Naive thymus-derived CD4-positive, alpha-beta T cell (primary cell): ENCODE results near the gene CELF2. TPM values are rescaled to one million over a fixed set of nuclear protein-coding genes. Genes with fewer than 3 reads are reported as not detected.

ENCODE experiments used
- ATAC-seq: fragments of 150-1000 bp; cut with Tn5 transposase; 2 replicates; pipeline ENCODE4 v1.10.0; 2021; ENCODE audit warnings: mild to moderate bottlenecking, moderate library complexity
- CTCF ChIA-PET: fragments of 350-600 bp; sonication (Branson Sonifier 250); formaldehyde crosslinking; loops from one replicate; lab custom pipeline; 2021; ENCODE audit warnings: antibody characterized with exemption; lab: Charles Lee
- POLR2A ChIA-PET: fragments of 350-600 bp; sonication (Branson Sonifier 250); formaldehyde crosslinking; loops from one replicate; lab custom pipeline; 2021; ENCODE audit warnings: antibody characterized with exemption, inconsistent platforms; lab: Charles Lee
- DNase-seq, 9 donors: peaks; one replicate each; pipeline versions ENCODE4 v3.0.0 to v3.0.0-alpha.2; 2020 to 2022; ENCODE audit warnings: mixed read lengths in 1 of 9
- H3K27ac ChIP-seq: one replicate; pipeline ENCODE4 v1.7.0; 2013; ENCODE audit warnings: mild to moderate bottlenecking, low read depth, low read length, moderate library complexity
- H3K27me3 ChIP-seq, 2 donors: one replicate each; pipeline ENCODE4 v1.7.0; 2013; ENCODE audit warnings: low read length in 2 of 2, mild to moderate bottlenecking in 2 of 2, moderate library complexity in 2 of 2; ENCODE audit not compliant: control insufficient read depth in 2 of 2, insufficient read depth in 2 of 2
- H3K36me3 ChIP-seq, 3 experiments: 1 replicate in 2 of 3; 2 replicates in 1 of 3; pipeline ENCODE4 v1.7.0; 2013; ENCODE audit warnings: low read length in 3 of 3, mild to moderate bottlenecking in 3 of 3, moderate library complexity in 1 of 3; ENCODE audit not compliant: insufficient read depth in 3 of 3, control insufficient read depth in 2 of 3
- H3K4me1 ChIP-seq, 2 donors: one replicate each; pipeline ENCODE4 v1.7.0; 2013; ENCODE audit warnings: low read length in 2 of 2, mild to moderate bottlenecking in 2 of 2, moderate library complexity in 1 of 2; ENCODE audit not compliant: control insufficient read depth in 2 of 2, insufficient read depth in 2 of 2
- H3K4me3 ChIP-seq: 2 replicates; pipeline ENCODE4 v1.7.0; 2013; ENCODE audit warnings: mild to moderate bottlenecking, low read length
- H3K9me3 ChIP-seq, 3 experiments: 1 replicate in 2 of 3; 2 replicates in 1 of 3; pipeline ENCODE4 v1.7.0; 2013; ENCODE audit warnings: low read length in 3 of 3; ENCODE audit not compliant: control insufficient read depth in 2 of 3
- H3K27ac Mint-ChIP-seq, 9 donors: one replicate each; pipeline ENCODE4 v1.8.0; 2020 to 2022; ENCODE audit warnings: mixed read lengths in 9 of 9, mild to moderate bottlenecking in 8 of 9, moderate library complexity in 5 of 9, inconsistent platforms in 2 of 9
- H3K27me3 Mint-ChIP-seq, 5 donors: one replicate each; pipeline ENCODE4 v1.8.0; 2021 to 2022; ENCODE audit warnings: mixed read lengths in 5 of 5, mild to moderate bottlenecking in 1 of 5
- H3K36me3 Mint-ChIP-seq, 5 donors: one replicate each; pipeline ENCODE4 v1.8.0; 2020 to 2022; ENCODE audit warnings: mixed read lengths in 5 of 5, mild to moderate bottlenecking in 3 of 5, inconsistent platforms in 1 of 5
- H3K4me1 Mint-ChIP-seq, 7 donors: one replicate each; pipeline ENCODE4 v1.8.0; 2020 to 2022; ENCODE audit warnings: mixed read lengths in 7 of 7, mild to moderate bottlenecking in 3 of 7, inconsistent platforms in 1 of 7
- H3K4me3 Mint-ChIP-seq, 10 donors: one replicate each; pipeline ENCODE4 v1.8.0; 2020 to 2022; ENCODE audit warnings: mild to moderate bottlenecking in 10 of 10, mixed read lengths in 10 of 10, moderate library complexity in 6 of 10, inconsistent platforms in 2 of 10
- H3K9me3 Mint-ChIP-seq, 11 donors: one replicate each; pipeline ENCODE4 v1.8.0; 2020 to 2022; ENCODE audit warnings: mixed read lengths in 11 of 11, mild to moderate bottlenecking in 4 of 11, inconsistent platforms in 1 of 11, moderate library complexity in 1 of 11
- intact Hi-C, 2 donors: fragments of 100-400 bp; cut with micrococcal nuclease; formaldehyde crosslinking; loops; one replicate each; pipeline ENCODE4 v1.15.1; 2023
- polyA plus RNA-seq, 2 donors: library from polyadenylated mRNA; unstranded; fragments of 300-500 nt; fragmentation: Illumina TruSeq; gene quantifications; one replicate each; pipeline ENCODE4 v1.2.3, GENCODE V29; 2021
- total RNA-seq, 6 experiments: library from RNA in 5 of 6; stranded (reverse) in 5 of 6; gene quantifications; 1 replicate in 5 of 6; 2 replicates in 1 of 6; pipeline ENCODE4 v1.2.3 and lab custom pipeline; 2021 to 2026

The CELF2 gene
- total and polyA plus RNA-seq, 7 experiments from 2014 or later: 135 to 207 (median 178) TPM

GRCh38 chr10:11104772-11105675 is 87.4 kb downstream of the CELF2 start:
- DNase-seq (no peak), ATAC-seq (no peak)
- Histone ChIP-seq H3K27me3 (no peaks in the 10 kb centered on the region), H3K9me3 (no peaks in the 10 kb centered on the region), H3K36me3 (no peaks in the 10 kb centered on the region), H3K27ac (no peak overlapping the region), H3K4me3 (peak overlapping the region; percentile 18), H3K4me1 (peaks cover 3 to 14% of the 10 kb centered on the region in 2 donors)
- H3K4me1 Mint-ChIP-seq: peaks cover 9 to 39% (median 20%) of the 10 kb centered on the region in 7 donors
- H3K27me3 Mint-ChIP-seq: peaks cover 0 to 29% (median 0%) of the 10 kb centered on the region in 5 donors
- POLR2A ChIA-PET: interaction anchor here (0.7 to 3.2 kb wide), 3 partner anchors 48 to 64 kb away, joined by 3 to 11 read pairs (median 4); no protein-coding TSS in a partner anchor
- intact Hi-C loops: no loop called here
- H3K27ac Mint-ChIP-seq: peak overlapping the region in 7 of 9 donors; percentile 3 to 44 (median 11)
- no peaks in the 10 kb centered on the region for H3K36me3 Mint-ChIP-seq
- peaks cover 0 to 3% (median 0%) of the 10 kb centered on the region in 11 donors for H3K9me3 Mint-ChIP-seq
- peak overlapping the region in 8 of 10 donors; percentile 4 to 48 (median 40) for H3K4me3 Mint-ChIP-seq
- CTCF ChIA-PET: no interaction called here

- H3K9me3 ChIP-seq: no peaks in the 10 kb centered on the region
- H3K4me3 ChIP-seq: no peak overlapping the region
- Mint-ChIP-seq H3K4me1 (peaks cover 9 to 39% (median 20%) of the 10 kb centered on the region in 7 donors), H3K27me3 (peaks cover 0 to 27% (median 0%) of the 10 kb centered on the region in 5 donors), H3K9me3 (peaks cover 0 to 3% (median 0%) of the 10 kb centered on the region in 11 donors), H3K4me3 (peak overlapping the region in 8 of 10 donors; percentile 4 to 46 (median 15)), H3K36me3 (peaks cover 0 to 3% (median 0%) of the 10 kb centered on the region in 5 donors), H3K27ac (peak overlapping the region in 6 of 9 donors; percentile 0 to 44 (median 12))
- CTCF ChIA-PET: no interaction called here
- DNase-seq: no peak
- POLR2A ChIA-PET: interaction anchor here (0.7 to 3.2 kb wide), 3 partner anchors 47 to 64 kb away, joined by 3 to 11 read pairs (median 4); no protein-coding TSS in a partner anchor
- H3K36me3 ChIP-seq: no peaks in the 10 kb centered on the region
- H3K27ac ChIP-seq: no peak overlapping the region
- intact Hi-C loops: no loop called here
- ATAC-seq: no peak
- H3K4me1 ChIP-seq: peaks cover 3 to 14% of the 10 kb centered on the region in 2 donors
- H3K27me3 ChIP-seq: no peaks in the 10 kb centered on the region
Observed at GRCh38 chr10:11105676-11106004, 88.0 kb downstream of the CELF2 start.

GRCh38 chr10:11106621-11107374 is 89.1 kb downstream of the CELF2 start:
- intact Hi-C loops: no loop called here
- H3K9me3 Mint-ChIP-seq: peaks cover 0 to 1% (median 0%) of the 10 kb centered on the region in 11 donors
- CTCF ChIA-PET: no interaction called here

GRCh38 chr10:11107948-11108347 is 90.3 kb downstream of the CELF2 start:
- Mint-ChIP-seq H3K27ac (peak overlapping the region in 1 of 9 donors; percentile 3), H3K4me1 (peaks cover 9 to 41% (median 25%) of the 10 kb centered on the region in 7 donors), H3K27me3 (peaks cover 0 to 6% (median 0%) of the 10 kb centered on the region in 5 donors), H3K36me3 (peaks cover 0 to 3% (median 0%) of the 10 kb centered on the region in 5 donors), H3K9me3 (peaks cover 0 to 1% (median 0%) of the 10 kb centered on the region in 11 donors), H3K4me3 (no peak overlapping the region)
- H3K27me3 ChIP-seq: no peaks in the 10 kb centered on the region
- POLR2A ChIA-PET: interaction anchor here (1.3 to 7.8 kb wide), 2 partner anchors 10 to 59 kb away, joined by 3 to 133 read pairs; no protein-coding TSS in a partner anchor
- intact Hi-C loops: no loop called here
- DNase-seq: no peak
- CTCF ChIA-PET: interaction anchor here (1.3 kb wide), 1 partner anchor 11 kb away, joined by 3 read pairs; no protein-coding TSS in a partner anchor
- H3K36me3 ChIP-seq: no peaks in the 10 kb centered on the region
- H3K27ac ChIP-seq: no peak overlapping the region
- peaks cover 3 to 14% of the 10 kb centered on the region in 2 donors for H3K4me1 ChIP-seq
- H3K4me3 ChIP-seq: no peak overlapping the region
- no peaks in the 10 kb centered on the region for H3K9me3 ChIP-seq
- ATAC-seq: no peak

More at GRCh38 chr10:11106621-11107374, 89.1 kb downstream of the CELF2 start:
- H3K9me3 ChIP-seq: no peaks in the 10 kb centered on the region
- DNase-seq: no peak
- peaks cover 3 to 14% of the 10 kb centered on the region in 2 donors for H3K4me1 ChIP-seq
- POLR2A ChIA-PET: interaction anchor here (0.5 to 3.2 kb wide), 4 partner anchors 58 to 84 kb away, joined by 3 to 11 read pairs (median 4); no protein-coding TSS in a partner anchor
- no peaks in the 10 kb centered on the region for H3K36me3 ChIP-seq
- Mint-ChIP-seq H3K27ac (peak overlapping the region in 2 of 9 donors; percentile 43 to 44), H3K36me3 (peaks cover 0 to 3% (median 0%) of the 10 kb centered on the region in 5 donors), H3K27me3 (peaks cover 0 to 17% (median 0%) of the 10 kb centered on the region in 5 donors), H3K4me3 (no peak overlapping the region), H3K4me1 (peaks cover 9 to 39% (median 20%) of the 10 kb centered on the region in 7 donors)
- H3K27me3 ChIP-seq: no peaks in the 10 kb centered on the region
- H3K27ac ChIP-seq: no peak overlapping the region
- H3K4me3 ChIP-seq: no peak overlapping the region
- no peak for ATAC-seq

- Histone ChIP-seq H3K4me3 (no peak overlapping the region), H3K27me3 (no peaks in the 10 kb centered on the region), H3K4me1 (peaks cover 3 to 17% of the 10 kb centered on the region in 2 donors), H3K36me3 (no peaks in the 10 kb centered on the region), H3K9me3 (no peaks in the 10 kb centered on the region), H3K27ac (no peak overlapping the region)
- peak overlapping the region in 2 of 9 donors; percentile 3 to 43 for H3K27ac Mint-ChIP-seq
- H3K9me3 Mint-ChIP-seq: peaks cover 0 to 1% (median 0%) of the 10 kb centered on the region in 11 donors
- POLR2A ChIA-PET: interaction anchor here (1.3 to 7.8 kb wide), 2 partner anchors 10 to 59 kb away, joined by 3 to 133 read pairs; no protein-coding TSS in a partner anchor
- ATAC-seq (no peak), DNase-seq (no peak)
- H3K4me3 Mint-ChIP-seq: no peak overlapping the region
- peaks cover 0 to 5% (median 0%) of the 10 kb centered on the region in 5 donors for H3K27me3 Mint-ChIP-seq
- peaks cover 13 to 44% (median 29%) of the 10 kb centered on the region in 7 donors for H3K4me1 Mint-ChIP-seq
- CTCF ChIA-PET: interaction anchor here (0.8 to 1.3 kb wide), 2 partner anchors 11 to 81 kb away, joined by 3 read pairs; no protein-coding TSS in a partner anchor
- intact Hi-C loops: no loop called here
- peaks cover 0 to 3% (median 0%) of the 10 kb centered on the region in 5 donors for H3K36me3 Mint-ChIP-seq
Observed at GRCh38 chr10:11108356-11108755, 90.7 kb downstream of the CELF2 start.
